IMR-90 (cell line): ENCODE results near the gene NEO1. TPM values are rescaled to one million over a fixed set of nuclear protein-coding genes. Genes with fewer than 3 reads are reported as not detected.
A peak's percentile ranks its signal among the peaks of the same experiment; 100 is the strongest.

Source experiments
- ATAC-seq: fragments of 200-7000 bp; cut with Tn5 transposase; 2 replicates; pipeline ENCODE4 v1.9.1; 2020; ENCODE audit warnings: low read depth, mild to moderate bottlenecking, moderate library complexity
- BruUV-seq: library from RNA; stranded (reverse); fragments of 400-500 nt; replicated peaks from 2 replicates; lab custom pipeline; 2021; lab: Mats Ljungman, UMichigan
- CTCF ChIA-PET: fragments of 300-600 bp; formaldehyde crosslinking; extraction: SDS; loops from one replicate; lab custom pipeline; 2021; ENCODE audit warnings: antibody characterized with exemption; lab: Yijun Ruan, JAX
- POLR2A ChIA-PET: fragments of 300-600 bp; sonication (Branson Sonifier 250); formaldehyde crosslinking; loops from one replicate; lab custom pipeline; 2022; ENCODE audit warnings: antibody characterized with exemption; ENCODE audit not compliant: unreplicated experiment; lab: Charles Lee
- DNase-seq: peaks from one replicate; pipeline ENCODE4 v3.0.0; 2013
- H2AFZ ChIP-seq: replicated peaks from 2 replicates; pipeline ENCODE3; 2013; ENCODE audit warnings: low read length, mild to moderate bottlenecking; ENCODE audit not compliant: poor library complexity
- H2AK5ac ChIP-seq: 2 replicates; pipeline ENCODE4 v1.6.1; 2013; ENCODE audit warnings: low read depth, low read length, inconsistent platforms
- H2AK9ac ChIP-seq: replicated peaks from 2 replicates; pipeline ENCODE3; 2013; ENCODE audit warnings: mild to moderate bottlenecking, low read depth, low read length, moderate library complexity; ENCODE audit not compliant: poor library complexity
- H2BK120ac ChIP-seq: 2 replicates; pipeline ENCODE4 v1.6.1; 2013; ENCODE audit warnings: low read depth, low read length, inconsistent platforms
- H2BK15ac ChIP-seq: 3 replicates; pipeline ENCODE4 v1.6.1; 2013; ENCODE audit warnings: low read depth, low read length, inconsistent platforms
- H2BK20ac ChIP-seq: 2 replicates; pipeline ENCODE4 v1.6.1; 2013; ENCODE audit warnings: low read depth, mild to moderate bottlenecking, inconsistent platforms, low read length, moderate library complexity
- H2BK5ac ChIP-seq: 2 replicates; pipeline ENCODE4 v1.6.1; 2013; ENCODE audit warnings: mild to moderate bottlenecking, low read depth, low read length, inconsistent platforms; ENCODE audit not compliant: poor library complexity, severe bottlenecking
- H3K14ac ChIP-seq: replicated peaks from 2 replicates; pipeline ENCODE4 v1.6.1; 2013; ENCODE audit warnings: low read depth, low read length, inconsistent platforms
- H3K18ac ChIP-seq: 2 replicates; pipeline ENCODE4 v1.6.1; 2013; ENCODE audit warnings: low read depth, low read length, control low read depth
- H3K23ac ChIP-seq: 2 replicates; pipeline ENCODE4 v1.6.1; 2013; ENCODE audit warnings: low read depth, low read length, inconsistent platforms
- H3K27ac ChIP-seq: 2 replicates; pipeline ENCODE4 v1.5.1; 2013; ENCODE audit warnings: mild to moderate bottlenecking, control low read depth, low read length; ENCODE audit not compliant: insufficient read depth
- H3K27me3 ChIP-seq: 2 replicates; pipeline ENCODE4 v1.6.1; 2013; ENCODE audit warnings: low read length; ENCODE audit not compliant: control insufficient read depth, insufficient read depth
- H3K36me3 ChIP-seq: 2 replicates; pipeline ENCODE4 v1.6.1; 2013; ENCODE audit warnings: low read length, mixed read lengths; ENCODE audit not compliant: control insufficient read depth, insufficient read depth
- H3K4ac ChIP-seq: 2 replicates; pipeline ENCODE4 v1.6.1; 2013; ENCODE audit warnings: low read depth, low read length, inconsistent platforms
- H3K4me1 ChIP-seq: 2 replicates; pipeline ENCODE4 v1.6.1; 2013; ENCODE audit warnings: low read length, mixed read lengths; ENCODE audit not compliant: control insufficient read depth, insufficient read depth
- H3K4me2 ChIP-seq: 2 replicates; pipeline ENCODE4 v1.6.1; 2013; ENCODE audit warnings: low read depth, mild to moderate bottlenecking, control low read depth, low read length, moderate library complexity
- H3K4me3 ChIP-seq: 2 replicates; pipeline ENCODE4 v1.5.1; 2013; ENCODE audit warnings: low read depth, mild to moderate bottlenecking, control low read depth, low read length, moderate library complexity; ENCODE audit not compliant: insufficient read depth
- H3K56ac ChIP-seq: 2 replicates; pipeline ENCODE4 v1.6.1; 2013; ENCODE audit warnings: low read length, inconsistent platforms; ENCODE audit not compliant: insufficient read depth; ENCODE audit errors: extremely low read depth
- H3K79me1 ChIP-seq, 2 experiments: 2 replicates each; pipeline ENCODE4 v1.6.1; 2013; ENCODE audit warnings: low read length in 2 of 2, inconsistent platforms in 1 of 2, low read depth in 1 of 2
- H3K9ac ChIP-seq: 2 replicates; pipeline ENCODE4 v1.6.1; 2013; ENCODE audit warnings: low read depth, low read length, control low read depth
- H3K9me1 ChIP-seq: 2 replicates; pipeline ENCODE4 v1.6.1; 2013; ENCODE audit warnings: low read length, inconsistent platforms; ENCODE audit not compliant: insufficient read depth
- H3K9me3 ChIP-seq: 2 replicates; pipeline ENCODE4 v1.6.1; 2013; ENCODE audit warnings: low read length; ENCODE audit not compliant: control insufficient read depth, insufficient read depth
- H4K20me1 ChIP-seq: 2 replicates; pipeline ENCODE4 v1.6.1; 2013; ENCODE audit warnings: low read length, inconsistent platforms; ENCODE audit not compliant: insufficient read depth
- H4K5ac ChIP-seq: 2 replicates; pipeline ENCODE4 v1.6.1; 2013; ENCODE audit warnings: mild to moderate bottlenecking, low read depth, low read length, control low read depth
- H4K8ac ChIP-seq, 2 experiments: 2 replicates each; pipeline ENCODE4 v1.6.1; 2013; ENCODE audit warnings: low read depth in 2 of 2, low read length in 2 of 2, control low read depth in 1 of 2, inconsistent platforms in 1 of 2
- H4K91ac ChIP-seq: 2 replicates; pipeline ENCODE4 v1.6.1; 2013; ENCODE audit warnings: low read depth, low read length, inconsistent platforms; ENCODE audit not compliant: insufficient read depth
- BHLHE40 ChIP-seq: fragments of 150-350 bp; IDR thresholded peaks from 2 replicates; pipeline ENCODE4 v1.6.1; 2016; ENCODE audit warnings: mild to moderate bottlenecking, low read depth, low read length
- CTCF ChIP-seq: conservative IDR thresholded peaks from 2 replicates; pipeline ENCODE4 v1.5.1; 2012; ENCODE audit warnings: mild to moderate bottlenecking, low read depth, low read length, improper control_type of control experiment
- FOS ChIP-seq: fragments of 150-350 bp; IDR thresholded peaks from 2 replicates; pipeline ENCODE4 v1.6.1; 2016; ENCODE audit warnings: low read depth, low read length
- MAFK ChIP-seq: IDR thresholded peaks from 2 replicates; pipeline ENCODE4 v1.6.1; 2012; ENCODE audit warnings: low read depth, low read length, improper control_type of control experiment
- MAZ ChIP-seq: IDR thresholded peaks from 2 replicates; pipeline ENCODE4 v1.6.1; 2012; ENCODE audit warnings: low read depth, mild to moderate bottlenecking, low read length, improper control_type of control experiment, moderate library complexity, borderline replicate concordance
- NFE2L2 ChIP-seq: fragments of 150-350 bp; IDR thresholded peaks from 2 replicates; pipeline ENCODE4 v1.6.1; 2016; ENCODE audit warnings: low read depth, mild to moderate bottlenecking, low read length
- POLR2A ChIP-seq: IDR thresholded peaks from 2 replicates; pipeline ENCODE4 v1.6.1; 2012; ENCODE audit warnings: mild to moderate bottlenecking, low read depth, low read length
- RAD21 ChIP-seq: IDR thresholded peaks from 2 replicates; pipeline ENCODE4 v1.6.1; 2012; ENCODE audit warnings: low read length, improper control_type of control experiment
- RCOR1 ChIP-seq: IDR thresholded peaks from 2 replicates; pipeline ENCODE4 v1.6.1; 2012; ENCODE audit warnings: mild to moderate bottlenecking, low read length, improper control_type of control experiment; ENCODE audit not compliant: insufficient replicate concordance
- RFX5 ChIP-seq: IDR thresholded peaks from 2 replicates; pipeline ENCODE4 v1.8.0; 2012; ENCODE audit warnings: low read depth, mild to moderate bottlenecking, low read length, moderate library complexity
- SMC3 ChIP-seq: fragments of 150-350 bp; IDR thresholded peaks from 2 replicates; pipeline ENCODE4 v1.6.1; 2016; ENCODE audit warnings: low read depth, mild to moderate bottlenecking, antibody characterized with exemption, low read length, moderate library complexity
- WGBS, 2 experiments: methylation state at CpG; one replicate each; pipeline versions ENCODE4 v1.1.5 to v1.1.7; 2013; ENCODE audit warnings: missing lambda C conversion rate in 2 of 2; ENCODE audit not compliant: insufficient read length in 1 of 2; ENCODE audit errors: extremely low coverage in 2 of 2; 5-methylcytosine and 5-hydroxymethylcytosine counted together
- dilution Hi-C: fragments of 300-500 bp; cut with HindIII; formaldehyde crosslinking; loops from one replicate; pipeline ENCODE4 v1.14.3; 2018; ENCODE audit warnings: low sequenced_read_pairs; ENCODE audit not compliant: unreplicated experiment
- in situ Hi-C: fragments of 300-500 bp; cut with MboI; formaldehyde crosslinking; loops from 3 replicates; pipeline ENCODE4 v1.14.3; 2019; ENCODE audit warnings: low sequenced_read_pairs, inconsistent platforms, mixed read lengths
- intact Hi-C: fragments of 100-400 bp; cut with micrococcal nuclease; formaldehyde crosslinking; loops from 2 replicates; pipeline ENCODE4 v1.10.0; 2022
- polyA plus RNA-seq, 3 experiments: library from polyadenylated mRNA; depleted of rRNA; stranded (reverse); fragments of >200 nt; gene quantifications; 2 replicates each; pipeline ENCODE4 v1.2.3, GENCODE V29; 2012; ENCODE audit warnings: low replicate concordance in 1 of 3
- total RNA-seq: library from RNA; depleted of rRNA; stranded (reverse); fragments of >200 nt; gene quantifications from 2 replicates; pipeline ENCODE4 v1.2.3, GENCODE V29; 2012
- TF ChIP-seq, protein P1 (sequence below): fragments of 150-350 bp; IDR thresholded peaks from 2 replicates; pipeline ENCODE4 v1.6.1; 2016; ENCODE audit warnings: low read depth, mild to moderate bottlenecking, low read length, moderate library complexity, borderline replicate concordance

Gene NEO1
- total and polyA plus RNA-seq, 2 of the 4 experiments (the other 2 are of a cell fraction), result 16.3 to 18.5 TPM

GRCh38 chr15:73165435-73165834 lies 113.2 kb downstream of the NEO1 start:
- ChIA-PET POLR2A (no interaction called here), CTCF (no interaction called here)
- H3K4me2 ChIP-seq, result no peak overlapping the region
- H3K4me3 ChIP-seq, result no peak overlapping the region
- H3K14ac ChIP-seq, result no peak overlapping the region
- ATAC-seq, result no peak
- TF ChIP-seq BHLHE40 (no peak), SMC3 (no peak), POLR2A (no peak), RAD21 (no peak), CTCF (no peak), NFE2L2 (no peak), RCOR1 (no peak), RFX5 (no peak), MAFK (no peak), FOS (no peak), MAZ (no peak)
- TF ChIP-seq, protein P1, sequence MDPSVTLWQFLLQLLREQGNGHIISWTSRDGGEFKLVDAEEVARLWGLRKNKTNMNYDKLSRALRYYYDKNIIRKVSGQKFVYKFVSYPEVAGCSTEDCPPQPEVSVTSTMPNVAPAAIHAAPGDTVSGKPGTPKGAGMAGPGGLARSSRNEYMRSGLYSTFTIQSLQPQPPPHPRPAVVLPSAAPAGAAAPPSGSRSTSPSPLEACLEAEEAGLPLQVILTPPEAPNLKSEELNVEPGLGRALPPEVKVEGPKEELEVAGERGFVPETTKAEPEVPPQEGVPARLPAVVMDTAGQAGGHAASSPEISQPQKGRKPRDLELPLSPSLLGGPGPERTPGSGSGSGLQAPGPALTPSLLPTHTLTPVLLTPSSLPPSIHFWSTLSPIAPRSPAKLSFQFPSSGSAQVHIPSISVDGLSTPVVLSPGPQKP, result no peak
- no peak overlapping the region for H2BK5ac ChIP-seq
- dilution Hi-C loops, result no loop called here
- no peaks in the 10 kb centered on the region for H3K9me1 ChIP-seq
- H2AK5ac ChIP-seq, result no peak overlapping the region
- no peak overlapping the region for H3K9ac ChIP-seq
- H2BK120ac ChIP-seq, result peak overlapping the region; percentile 41; the same call in 1 of the 2 replicates
- H2AFZ ChIP-seq, result no peak overlapping the region
- DNase-seq, result no peak
- peaks cover 3% of the 10 kb centered on the region; the same call in 1 of the 2 replicates for H3K9me3 ChIP-seq
- H2BK20ac ChIP-seq, result no peak overlapping the region; the same call in 1 of the 2 replicates
- no peaks in the 10 kb centered on the region for H4K20me1 ChIP-seq
- intact Hi-C loops, result no loop called here
- no peaks in the 10 kb centered on the region for H3K36me3 ChIP-seq
- 80% methylated on average over 1 of the region's 3 CpGs; no CpG with 5 or more reads in 1 of the 2 experiments for WGBS, 2 experiments
- no peak overlapping the region for H3K27ac ChIP-seq
- H3K79me1 ChIP-seq, result no peaks in the 10 kb centered on the region
- BruUV-seq, result no TSS peak
- no peak overlapping the region for H3K56ac ChIP-seq
- peak overlapping the region; percentile 68; the same call in 1 of the 2 replicates for H3K18ac ChIP-seq
- no peak overlapping the region for H4K91ac ChIP-seq
- H4K8ac ChIP-seq, result 0 out of 4 replicates have a peak overlapping the region, but pooled peaks of 1 of the 2 experiments have one; percentile 56
- H4K5ac ChIP-seq, result no peak overlapping the region; the same call in 1 of the 2 replicates
- in situ Hi-C loops, result no loop called here
- H3K27me3 ChIP-seq, result no peaks in the 10 kb centered on the region
- H2BK15ac ChIP-seq, result no peak overlapping the region
- H2AK9ac ChIP-seq, result no peak overlapping the region
- no peaks in the 10 kb centered on the region for H3K4me1 ChIP-seq
- no peak overlapping the region for H3K23ac ChIP-seq
- 0 out of 2 replicates have a peak overlapping the region, but pooled peaks have one; percentile 10 for H3K4ac ChIP-seq
